ENCODE data around the gene TAF11L3.
"Not testable (repeated sequence)": the region's sequence is repeated elsewhere in the genome, so short reads cannot be mapped to it uniquely, and the experiment has no call there.

- not testable (repeated sequence) for TF ChIP-seq CTCF (IDR thresholded peaks at IDR 0.05; ENCODE audit: low read depth, low read length, poor library complexity, severe bottlenecking); EZH2phosphoT487 (IDR thresholded peaks at IDR 0.05; ENCODE audit: borderline replicate concordance, low read length)
Measured at GRCh38 chr5:17524935-17525334, 6.8 kb downstream of the TAF11L3 start, which contains the start of gene TAF11L5.
